GM03348 (cell line): Measurements from ENCODE around the gene DIP2A.
"Not testable (repeated sequence)": the region's sequence is repeated elsewhere in the genome, so short reads cannot be mapped to it uniquely, and the experiment has no call there.

ENCODE experiments used
- DNase-seq: peaks from one replicate; pipeline ENCODE4 v3.0.0; 2012; ENCODE audit warnings: low spot score

The DIP2A gene

DNA sequence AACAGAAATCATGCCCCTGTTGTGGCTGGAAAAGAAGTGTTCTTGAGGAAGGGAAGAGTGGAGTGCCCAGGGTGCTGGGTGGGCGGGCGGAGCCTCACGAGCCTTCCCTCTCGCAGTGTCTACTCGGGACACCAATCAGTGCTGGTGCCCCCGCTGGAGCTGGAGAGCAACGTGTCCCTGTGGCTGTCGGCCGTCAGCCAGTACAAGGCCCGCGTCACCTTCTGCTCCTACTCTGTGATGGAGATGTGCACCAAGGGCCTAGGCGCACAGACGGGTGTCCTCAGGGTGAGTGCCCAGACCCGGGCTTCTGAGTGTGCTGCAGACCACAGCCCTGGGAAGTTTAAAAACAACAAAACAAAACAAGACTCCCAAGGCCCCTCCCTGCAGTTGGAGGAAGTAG, 98.8 kb downstream of the DIP2A start:
- no peak for DNase-seq

DNA sequence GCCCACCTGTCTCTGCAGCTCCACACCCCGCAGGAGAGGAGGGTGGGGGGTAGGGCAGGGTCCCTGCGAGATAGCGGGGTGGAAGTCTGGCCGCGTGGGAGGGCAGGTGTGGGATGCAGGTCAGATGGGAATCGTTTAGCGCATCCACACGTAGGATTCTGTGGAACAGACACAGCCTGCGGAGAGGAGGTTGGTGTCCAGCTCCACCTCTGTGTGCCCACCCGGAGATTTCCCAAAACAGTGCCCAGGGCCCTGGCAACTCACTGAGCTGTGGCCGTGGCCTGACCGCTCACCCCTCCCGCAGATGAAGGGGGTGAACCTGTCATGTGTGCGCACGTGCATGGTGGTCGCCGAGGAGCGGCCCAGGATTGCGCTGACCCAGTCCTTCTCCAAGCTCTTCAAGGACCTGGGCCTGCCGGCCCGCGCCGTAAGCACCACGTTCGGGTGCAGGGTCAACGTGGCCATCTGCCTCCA, 99.3 kb downstream of the DIP2A start:
- no peak for DNase-seq

DNA sequence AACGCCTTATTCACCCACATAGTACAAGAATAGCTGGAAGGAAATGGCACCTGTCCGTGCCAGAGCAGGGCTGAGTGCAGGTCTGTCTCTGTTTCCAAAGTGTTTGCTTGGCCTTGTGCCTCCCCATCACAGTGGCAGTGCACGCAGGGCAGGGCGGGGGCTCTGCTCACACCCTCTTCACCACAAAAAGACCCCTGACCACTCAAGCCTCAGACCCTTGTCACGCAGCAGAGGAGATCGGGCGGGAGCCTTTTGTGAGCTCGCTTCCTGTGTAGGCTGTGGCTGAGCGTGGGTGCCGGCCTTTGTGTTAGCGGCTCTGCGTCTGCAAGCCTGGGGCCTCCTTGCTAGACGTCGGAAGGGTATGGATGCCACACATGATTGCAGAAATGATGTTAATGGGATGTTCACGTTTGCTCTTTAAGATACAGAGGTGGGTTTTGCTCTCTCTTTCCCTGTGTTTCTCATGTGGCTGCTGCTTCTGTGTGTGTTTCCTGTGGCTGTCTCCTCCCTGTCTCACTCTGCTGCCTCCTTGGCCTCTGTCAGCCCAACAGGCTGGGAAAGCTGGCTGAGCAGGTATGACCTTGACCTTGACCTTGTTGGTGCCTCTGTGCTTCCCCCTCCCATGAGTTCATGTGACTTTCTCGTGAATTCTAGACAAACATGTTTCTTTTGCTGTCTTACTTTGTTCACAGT, 100.7 kb downstream of the DIP2A start:
- no peak for DNase-seq

DNA sequence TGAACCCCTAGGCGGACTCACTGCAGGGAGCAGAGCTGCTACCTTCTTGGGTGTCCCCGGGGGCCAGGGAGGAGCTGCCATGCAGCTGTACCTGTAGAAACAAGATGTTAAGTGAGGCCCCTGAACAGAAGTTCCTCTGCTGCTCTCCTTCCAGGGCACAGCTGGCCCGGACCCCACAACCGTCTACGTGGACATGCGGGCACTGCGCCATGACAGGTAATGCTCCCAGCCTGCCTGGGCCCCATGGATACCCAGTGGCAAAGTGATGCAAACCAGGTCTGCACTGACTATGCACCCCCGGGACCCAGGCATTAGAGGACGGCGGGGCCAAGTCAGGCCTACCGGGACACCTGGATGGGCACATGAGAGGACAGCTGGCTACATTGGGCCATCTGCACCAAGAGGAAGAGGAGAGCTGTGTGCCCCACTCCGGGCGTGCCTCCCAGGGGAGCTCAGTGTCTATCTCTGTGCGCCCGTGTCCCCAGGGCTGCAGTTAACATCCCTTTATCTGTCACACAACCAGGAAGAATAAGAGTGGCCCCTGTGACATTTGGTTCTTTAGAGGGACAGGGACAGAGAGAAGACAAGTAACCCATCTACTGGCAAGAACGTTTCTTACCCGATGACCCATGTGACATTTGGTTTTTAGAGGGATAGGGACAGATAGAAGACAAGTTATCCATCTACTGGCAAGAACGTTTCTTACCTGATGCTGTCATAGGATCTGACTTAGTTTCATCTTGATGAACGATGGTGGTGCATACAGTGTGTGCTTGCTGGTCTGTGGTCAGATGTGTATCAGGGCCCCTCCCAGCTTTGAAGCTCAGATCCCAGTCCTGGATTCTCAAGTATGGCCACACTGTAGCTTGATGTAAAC, 102.1 kb downstream of the DIP2A start:
- DNase-seq = no peak

DNA sequence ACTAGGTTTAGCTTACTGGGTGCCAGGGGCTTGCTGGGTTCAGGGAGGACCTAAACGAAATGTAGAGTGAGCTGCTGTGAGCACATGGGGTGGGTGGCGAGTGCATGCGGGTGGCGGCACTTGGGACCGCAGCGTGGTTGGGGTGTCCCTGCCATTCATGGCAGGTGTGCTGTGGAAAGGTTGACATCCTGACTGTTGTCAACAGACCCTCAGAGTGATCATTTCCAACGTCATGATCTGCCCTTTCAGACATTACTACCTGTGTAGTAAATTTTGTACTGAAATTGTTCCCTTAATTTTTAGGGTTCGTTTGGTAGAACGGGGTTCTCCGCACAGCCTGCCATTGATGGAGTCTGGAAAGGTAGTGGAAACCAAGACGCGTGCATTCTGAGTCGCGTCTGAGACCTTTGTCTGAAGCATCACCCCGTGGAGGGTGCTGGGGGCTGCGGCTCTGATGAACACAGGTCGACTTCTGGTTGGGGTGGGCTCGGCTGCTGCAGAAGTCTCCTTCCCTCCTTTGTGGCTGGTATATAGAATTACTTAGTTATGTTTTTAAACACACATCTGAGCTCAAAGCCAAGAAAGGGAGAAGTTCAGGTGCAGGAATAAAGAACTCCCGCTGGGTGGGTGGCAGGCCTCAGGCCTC, 102.9 kb downstream of the DIP2A start:
- DNase-seq = no peak

DNA sequence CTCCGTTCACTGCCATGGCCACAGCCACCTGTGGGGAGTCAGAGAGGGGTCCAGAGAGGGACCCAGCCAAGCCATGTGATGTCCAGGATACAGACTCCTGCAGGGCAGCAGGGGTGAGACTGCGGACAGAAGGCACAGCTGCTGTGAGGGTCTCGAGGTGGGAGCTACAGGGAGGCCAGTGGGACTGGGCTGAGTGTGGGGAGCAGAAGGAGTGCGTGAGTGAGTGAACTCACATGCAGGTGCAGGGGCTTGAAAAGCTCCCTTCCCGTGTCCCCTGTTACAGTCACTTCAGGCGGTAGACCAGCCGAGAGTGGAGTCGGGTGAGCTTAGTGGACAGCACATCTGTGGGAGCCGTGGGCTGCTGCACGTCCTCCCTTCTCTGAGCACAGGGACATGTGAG, 103.8 kb downstream of the DIP2A start:
- DNase-seq = no peak

DNA sequence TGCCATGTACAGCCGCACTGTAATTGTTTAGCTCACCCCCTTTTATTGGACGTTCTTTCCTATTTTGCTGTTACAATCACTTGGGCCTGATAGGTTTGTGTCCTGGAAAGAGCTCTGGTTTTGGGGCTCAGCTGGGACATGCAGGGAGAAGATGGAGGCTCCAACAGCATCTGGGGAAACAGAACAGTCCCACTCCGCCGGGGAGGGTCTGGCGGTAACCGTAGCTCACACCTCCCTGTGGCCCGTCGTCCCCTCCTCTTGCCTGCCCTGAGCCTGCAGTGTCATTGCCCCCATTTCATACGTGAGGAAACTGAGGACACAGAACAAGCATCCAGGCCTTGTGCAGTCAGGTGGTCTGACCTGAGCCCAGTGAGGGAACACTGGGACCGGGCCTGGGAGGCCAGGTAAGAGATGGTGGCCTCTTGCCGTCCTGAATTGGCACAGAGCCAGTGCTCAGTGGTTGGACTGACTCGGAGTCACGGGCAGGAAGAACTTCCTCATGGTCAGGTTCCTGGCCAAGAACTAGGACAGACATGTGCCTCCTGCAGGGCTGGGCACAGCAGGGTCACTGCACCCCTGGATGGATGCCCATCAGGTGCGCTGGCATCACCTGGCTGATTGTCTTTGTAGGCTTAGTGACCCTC, 104.4 kb downstream of the DIP2A start:
- DNase-seq = peak; percentile 11

DNA sequence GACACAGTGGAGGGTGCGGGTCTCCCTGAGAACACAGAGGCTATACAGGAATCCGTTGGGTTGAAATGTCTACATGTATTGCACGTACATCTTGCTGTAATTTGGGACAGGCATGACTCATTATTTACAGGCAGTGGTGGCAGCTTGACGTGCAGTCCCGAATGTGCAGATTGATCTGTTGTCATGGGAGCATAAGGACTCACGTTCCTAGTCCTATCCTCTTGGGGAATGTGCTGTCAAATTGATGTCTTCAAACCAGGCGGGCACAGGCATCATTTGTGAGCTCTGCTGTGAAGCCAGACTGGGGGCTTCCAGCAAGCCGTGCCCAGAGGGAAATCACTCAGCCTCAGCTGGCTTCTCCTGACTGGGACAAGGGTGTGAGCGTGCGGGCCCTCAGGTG, 105.7 kb downstream of the DIP2A start:
- DNase-seq = peak; percentile 7

DNA sequence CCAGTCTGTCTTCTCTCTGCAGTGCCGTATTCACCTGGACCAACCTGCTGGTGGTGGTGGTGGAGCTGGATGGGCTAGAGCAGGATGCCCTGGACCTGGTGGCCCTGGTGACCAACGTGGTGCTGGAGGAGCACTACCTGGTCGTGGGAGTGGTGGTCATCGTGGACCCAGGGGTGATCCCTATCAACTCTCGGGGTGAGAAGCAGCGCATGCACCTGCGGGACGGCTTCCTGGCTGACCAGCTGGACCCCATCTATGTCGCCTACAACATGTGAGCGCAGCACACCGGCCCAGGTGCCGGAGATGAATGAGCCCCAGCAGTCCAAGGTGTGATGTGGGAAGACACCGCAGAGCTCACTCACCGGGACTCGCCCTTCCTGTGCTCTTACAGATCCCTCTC, 108.7 kb downstream of the DIP2A start:
- DNase-seq = no peak

DNA sequence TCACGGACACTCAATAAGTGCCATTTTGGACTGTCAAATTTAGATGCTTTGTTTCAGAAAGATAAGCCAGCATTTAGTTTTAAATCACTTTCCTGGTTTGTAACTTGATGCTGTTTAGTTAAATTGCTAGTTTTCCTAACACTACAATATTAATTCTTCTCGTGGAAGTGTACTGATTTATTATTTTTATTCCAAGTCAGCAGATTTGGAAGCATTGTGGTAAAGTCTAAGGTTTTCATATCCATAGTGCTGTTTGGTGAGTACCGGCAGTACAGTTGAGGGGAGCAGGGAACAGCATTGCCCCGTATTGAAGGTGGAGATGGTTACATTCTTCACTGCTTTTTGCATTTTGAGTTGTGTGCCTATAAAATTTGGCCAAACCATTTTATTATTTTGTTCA, 109.9 kb downstream of the DIP2A start:
- DNase-seq = no peak

DNA sequence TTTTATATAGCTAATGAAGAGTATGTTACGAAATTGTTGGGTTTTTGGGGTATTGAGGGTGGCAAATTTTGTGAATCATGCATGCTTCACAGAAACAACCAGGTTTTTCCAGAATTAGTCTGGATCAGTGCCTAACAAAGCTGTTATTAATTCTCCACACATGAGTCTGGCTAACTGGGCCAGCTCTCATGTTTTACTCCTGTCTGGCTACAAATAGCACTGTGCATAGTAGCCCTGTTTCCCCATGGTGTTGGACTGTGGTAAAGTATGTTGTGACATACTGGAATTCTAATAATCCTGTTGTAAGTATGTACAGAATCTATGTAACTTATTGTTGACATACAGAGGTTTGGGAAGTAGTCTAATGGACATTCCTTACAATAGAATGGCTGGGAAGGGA, 110.4 kb downstream of the DIP2A start:
- DNase-seq = peak; percentile 53

DNA sequence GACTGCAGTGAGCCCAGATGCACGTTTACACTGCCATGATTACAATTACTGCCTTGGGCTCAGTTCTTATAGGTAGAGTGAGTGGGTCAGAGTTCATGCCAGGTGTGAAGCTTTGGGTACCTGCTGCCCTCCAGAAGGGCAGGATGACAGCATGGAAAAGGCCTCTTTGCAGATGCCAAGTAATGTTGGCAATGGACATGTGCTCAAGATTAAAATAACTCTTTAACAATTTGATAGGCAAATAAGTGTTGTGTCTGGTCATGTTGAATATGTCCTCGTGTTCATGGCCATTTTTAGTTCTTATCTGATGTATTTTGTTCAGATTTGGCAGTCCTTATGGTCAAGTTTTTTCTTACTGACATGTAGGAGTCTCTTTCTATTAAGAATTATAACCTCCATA, 111.4 kb downstream of the DIP2A start:
- DNase-seq = no peak

DNA sequence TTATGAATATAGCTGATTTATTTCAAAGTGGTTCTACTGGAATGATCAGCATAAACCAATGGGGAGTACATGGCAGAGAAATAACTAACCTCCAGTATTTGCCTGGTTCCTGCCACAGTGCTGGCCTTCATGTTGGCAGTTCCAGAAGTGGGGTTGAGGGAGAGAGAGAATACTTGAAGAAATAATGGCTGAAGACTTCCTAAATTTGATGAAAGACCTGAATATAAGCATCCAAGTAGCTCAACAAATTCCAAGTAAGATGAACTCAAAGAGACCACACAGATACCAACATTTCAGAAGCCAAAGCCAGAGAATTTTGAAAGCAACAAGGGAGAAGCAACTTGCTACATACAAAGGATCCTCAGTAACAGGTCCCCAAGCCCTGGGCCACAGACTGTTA, 111.9 kb downstream of the DIP2A start:
- DNase-seq = no peak

DNA sequence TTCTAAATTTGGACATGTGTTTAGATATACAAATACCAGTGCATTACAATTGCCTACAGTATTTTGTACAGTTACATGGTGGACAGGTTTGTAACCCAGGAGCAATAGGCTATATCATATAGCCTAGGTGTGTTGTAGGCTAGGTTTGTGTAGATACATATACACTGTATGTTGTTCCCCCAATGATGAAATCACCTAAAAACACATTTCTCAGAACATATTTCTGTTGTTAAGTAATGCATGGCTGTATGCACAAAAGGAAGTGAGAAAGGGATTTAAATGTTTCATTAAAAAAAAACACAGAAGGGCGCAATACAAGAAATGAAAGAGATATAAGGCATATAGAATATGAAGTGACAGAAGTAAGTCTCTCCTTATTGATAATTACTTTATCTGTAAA, 114.2 kb downstream of the DIP2A start:
- no peak for DNase-seq

DNA sequence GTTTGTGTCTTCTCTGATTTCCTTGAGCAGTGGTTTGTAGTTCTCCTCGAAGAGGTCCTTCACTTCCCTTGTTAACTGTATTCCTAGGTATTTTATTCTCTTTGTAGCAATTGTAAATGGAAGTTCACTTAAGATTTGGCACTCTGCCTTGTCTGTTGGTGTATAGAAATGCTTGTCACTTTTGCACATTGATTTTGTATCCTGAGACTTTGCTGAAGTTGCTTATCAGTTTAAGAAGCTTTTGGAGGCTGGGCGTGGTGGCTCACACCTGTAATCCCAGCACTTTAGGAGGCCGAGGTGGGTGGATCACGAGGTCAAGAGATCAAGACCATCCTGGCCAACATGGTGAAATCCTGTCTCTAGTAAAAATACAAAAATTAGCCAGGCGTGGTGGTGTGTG, 119.1 kb downstream of the DIP2A start:
- DNase-seq = not testable (repeated sequence)

DNA sequence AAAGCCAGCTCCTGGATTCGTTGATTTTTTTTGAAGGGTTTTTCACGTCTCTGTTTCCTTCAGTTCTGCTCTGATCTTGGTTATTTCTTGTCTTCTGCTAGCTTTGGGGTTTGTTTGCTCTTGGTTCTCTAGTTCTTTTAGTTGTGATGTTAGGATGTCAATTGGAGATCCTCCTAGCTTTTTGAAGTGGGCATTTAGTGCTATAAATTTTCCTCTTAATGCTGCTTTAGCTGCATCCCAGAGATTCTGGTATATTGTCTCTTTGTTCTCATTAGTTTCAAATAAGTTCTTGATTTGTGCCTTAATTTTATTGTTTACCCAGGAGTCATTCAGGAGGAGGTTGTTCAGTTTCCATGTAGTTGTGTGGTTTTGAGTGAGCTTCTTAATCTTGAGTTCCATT, 120.7 kb downstream of the DIP2A start:
- not testable (repeated sequence) for DNase-seq

DNA sequence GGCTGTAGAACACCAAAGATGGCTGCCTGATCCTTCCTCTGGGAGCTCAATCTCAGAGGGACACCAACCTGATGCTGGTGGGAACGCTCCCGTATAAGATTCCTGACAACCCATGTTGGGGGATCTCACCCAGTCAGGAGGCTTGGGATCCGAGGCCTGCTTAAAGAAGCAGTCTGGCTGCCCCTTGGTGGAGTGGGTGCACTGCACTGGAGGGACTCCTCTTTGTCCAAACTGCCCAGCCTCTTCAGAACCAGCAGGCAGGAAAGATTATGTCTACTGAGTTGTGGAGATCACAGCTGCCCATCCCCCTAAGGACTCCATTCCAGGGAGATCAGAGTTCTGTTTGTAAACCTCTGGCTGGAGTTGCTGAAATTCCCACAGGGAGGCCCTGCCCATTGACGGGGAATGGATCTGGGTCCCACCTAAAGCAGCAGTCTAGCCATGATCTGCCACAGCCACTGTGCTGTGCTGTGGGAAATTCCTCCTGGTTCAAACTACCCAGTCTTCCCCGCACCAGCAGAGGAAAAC, 123.2 kb downstream of the DIP2A start:
- no peak for DNase-seq

DNA sequence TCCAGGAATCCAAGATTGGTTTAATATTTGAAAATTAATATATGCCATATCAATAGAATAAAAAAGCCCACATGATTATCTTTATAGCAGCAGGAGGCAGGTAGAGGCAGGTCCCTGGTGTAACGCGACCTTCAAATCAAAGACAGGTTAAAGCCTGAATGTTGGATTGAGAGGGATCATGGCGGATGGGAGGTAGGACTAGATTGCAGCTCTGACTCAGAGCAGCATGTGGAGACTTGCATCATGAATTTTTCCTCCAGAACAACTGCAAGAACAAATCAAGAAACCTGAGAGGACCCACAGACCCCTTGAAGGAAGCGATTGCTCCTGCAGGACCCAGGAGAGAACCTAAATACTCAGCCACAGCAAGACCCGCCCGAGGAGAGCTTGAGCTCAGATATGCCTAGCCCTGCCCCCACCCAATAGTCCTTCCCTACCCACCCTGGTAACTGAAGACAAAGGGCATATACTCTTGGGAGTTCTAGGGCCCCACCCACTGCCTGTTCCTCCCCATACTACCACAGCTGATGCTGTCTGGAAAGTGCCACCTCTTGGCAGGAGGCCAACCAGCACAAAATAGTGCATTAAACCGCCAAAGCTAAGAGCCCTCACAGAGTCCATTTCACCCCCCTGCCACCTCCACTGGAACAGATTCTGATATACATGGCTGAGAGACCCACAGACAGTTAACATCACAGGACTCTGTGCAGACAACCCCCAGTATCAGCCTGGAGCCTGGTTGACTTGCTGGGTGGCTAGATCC, 126.7 kb downstream of the DIP2A start:
- no peak for DNase-seq

DNA sequence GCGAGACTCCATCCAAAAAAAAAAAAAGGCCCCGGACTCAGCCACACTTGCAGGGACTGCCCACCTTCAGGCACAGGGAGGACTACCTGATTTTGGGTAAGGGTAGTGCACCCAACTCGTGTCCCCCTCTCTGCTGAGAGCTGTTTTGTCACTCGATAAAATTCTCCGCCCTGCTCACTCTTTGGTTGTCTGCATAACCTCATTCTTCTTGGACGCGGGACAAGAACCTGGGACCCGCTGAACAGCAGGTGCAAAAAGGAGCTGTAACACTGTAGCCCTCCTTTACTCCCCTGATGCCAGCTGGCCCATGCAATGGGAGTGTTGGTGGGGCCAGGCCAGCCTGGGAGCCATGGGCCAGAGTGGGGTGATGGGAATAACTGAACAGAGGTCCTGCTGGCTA, 135.6 kb downstream of the DIP2A start:
- no peak for DNase-seq

DNA sequence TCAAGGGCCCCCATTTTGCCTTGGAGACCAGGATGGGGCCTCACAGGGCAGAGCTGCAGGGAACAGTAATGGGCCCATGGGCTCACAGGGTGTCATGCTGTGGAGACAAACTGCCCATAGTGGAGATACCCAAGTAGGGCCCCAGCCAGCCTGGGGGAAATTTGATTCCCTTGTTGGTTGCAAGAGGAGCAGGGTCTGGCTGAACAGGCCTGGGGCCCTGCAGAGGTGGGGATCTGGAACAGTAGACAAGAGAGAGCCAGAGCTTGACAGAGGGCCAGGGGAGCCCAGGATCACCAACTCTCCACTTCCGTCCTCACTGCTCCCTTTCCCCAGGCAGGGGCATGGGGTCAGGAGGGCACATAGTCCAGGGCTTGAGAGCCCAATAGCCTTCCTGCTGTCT, 137.5 kb downstream of the DIP2A start:
- no peak for DNase-seq

DNA sequence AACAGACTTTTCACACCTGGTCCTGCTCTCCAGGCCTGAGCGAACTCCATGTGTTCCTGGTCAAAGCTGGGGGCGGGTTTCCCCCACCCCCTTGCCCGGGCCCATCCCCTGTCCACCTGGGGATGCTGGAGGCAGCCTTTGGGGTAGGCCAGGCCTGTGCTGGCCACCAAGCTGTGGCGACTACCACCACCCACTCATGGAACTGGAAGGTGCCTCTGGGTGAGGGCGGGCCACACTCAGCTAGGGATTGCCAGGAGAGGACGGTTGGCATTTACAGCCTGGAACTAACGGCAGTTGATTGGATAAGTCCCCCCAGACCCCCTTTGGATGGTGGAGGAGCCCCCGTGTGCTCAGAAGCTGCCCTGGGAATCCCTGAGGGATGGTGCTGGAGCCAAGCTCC, 138.3 kb downstream of the DIP2A start:
- no peak for DNase-seq
